ENCODE measurements around the gene STAT4.

Gene STAT4

GRCh38 chr2:191128911-191129304, 21.9 kb downstream of the STAT4 start:
- no peak for DNase-seq

- no peak for DNase-seq
Observed at GRCh38 chr2:191128172-191128910, 22.5 kb downstream of the STAT4 start.

DNA sequence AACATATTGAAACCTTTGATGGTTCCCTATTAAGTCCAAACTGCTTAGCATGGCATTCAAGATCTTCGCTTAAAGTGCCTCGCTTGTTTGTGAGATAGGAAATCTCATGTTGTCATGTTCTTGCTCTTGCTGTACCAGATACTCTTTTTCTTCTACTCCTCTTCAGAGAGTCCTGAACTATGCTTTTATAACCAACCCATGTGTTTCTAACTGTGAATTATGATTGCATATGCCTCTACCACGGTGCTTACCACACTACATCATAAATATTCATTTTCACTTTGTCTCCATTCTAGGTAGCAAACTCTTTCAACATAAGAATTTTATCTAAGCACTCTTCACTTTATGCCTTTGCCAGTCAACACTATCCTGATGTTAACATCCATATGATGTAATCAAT, 23.6 kb downstream of the STAT4 start:
- DNase-seq = no peak

DNA sequence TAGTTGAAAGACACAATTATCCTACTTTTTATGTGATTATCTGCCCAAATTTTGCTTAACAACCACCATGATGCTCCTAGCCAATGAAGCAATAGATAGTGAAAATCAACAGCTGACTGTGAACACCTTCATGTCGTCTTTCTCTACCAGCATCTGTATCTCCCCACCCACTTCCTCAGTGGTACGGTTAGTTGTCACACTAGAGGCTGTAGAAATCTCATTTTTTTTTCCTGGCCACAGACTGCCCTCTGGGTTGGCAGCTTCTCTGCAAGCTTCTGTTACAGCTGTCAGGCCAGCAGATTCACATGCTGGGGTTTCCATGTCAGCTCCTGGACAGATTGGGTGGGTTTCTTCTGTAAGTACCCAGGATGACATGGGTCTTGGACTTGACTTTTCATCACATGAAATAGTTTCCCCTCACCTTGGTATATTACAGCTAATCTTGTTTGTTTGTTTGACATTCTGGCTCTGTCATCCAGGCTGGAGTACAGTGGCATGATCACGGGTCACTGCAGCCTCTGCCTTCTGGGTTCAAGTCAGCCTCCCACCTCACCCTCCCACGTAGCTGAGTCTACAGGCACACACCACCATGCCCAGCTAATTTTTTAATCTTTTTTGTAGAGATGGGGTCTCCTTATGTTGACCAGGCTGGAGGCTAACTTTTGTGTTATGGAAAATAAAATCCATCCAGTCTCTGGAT, 24.3 kb downstream of the STAT4 start:
- no peak for DNase-seq

- DNase-seq = no peak
Observed at GRCh38 chr2:191125646-191126045, 25.1 kb downstream of the STAT4 start.

- no peak for DNase-seq
Observed at GRCh38 chr2:191122638-191123294, 28.0 kb downstream of the STAT4 start.

GRCh38 chr2:191117341-191117740, 33.5 kb downstream of the STAT4 start:
- DNase-seq = no peak

DNA sequence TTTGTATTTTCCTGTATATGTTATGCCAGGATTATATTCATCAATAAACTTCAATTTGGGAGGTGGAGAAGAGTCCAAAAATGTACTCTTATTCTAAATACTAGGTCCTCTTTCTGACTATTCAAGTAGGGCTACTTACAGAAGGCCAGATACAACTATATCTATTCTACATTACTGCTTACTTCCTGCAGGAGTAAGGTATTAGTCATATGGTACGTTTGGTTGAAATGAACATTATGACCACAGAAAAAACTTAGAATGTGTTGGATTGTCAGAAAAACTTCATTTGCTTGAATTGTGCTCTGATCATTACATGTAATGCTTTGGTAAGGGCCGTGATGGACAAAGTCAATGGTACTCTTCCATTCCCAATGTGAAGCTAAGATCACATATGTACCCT, 35.0 kb downstream of the STAT4 start:
- no peak for DNase-seq

GRCh38 chr2:191115391-191115790, 35.4 kb downstream of the STAT4 start:
- DNase-seq = no peak

DNA sequence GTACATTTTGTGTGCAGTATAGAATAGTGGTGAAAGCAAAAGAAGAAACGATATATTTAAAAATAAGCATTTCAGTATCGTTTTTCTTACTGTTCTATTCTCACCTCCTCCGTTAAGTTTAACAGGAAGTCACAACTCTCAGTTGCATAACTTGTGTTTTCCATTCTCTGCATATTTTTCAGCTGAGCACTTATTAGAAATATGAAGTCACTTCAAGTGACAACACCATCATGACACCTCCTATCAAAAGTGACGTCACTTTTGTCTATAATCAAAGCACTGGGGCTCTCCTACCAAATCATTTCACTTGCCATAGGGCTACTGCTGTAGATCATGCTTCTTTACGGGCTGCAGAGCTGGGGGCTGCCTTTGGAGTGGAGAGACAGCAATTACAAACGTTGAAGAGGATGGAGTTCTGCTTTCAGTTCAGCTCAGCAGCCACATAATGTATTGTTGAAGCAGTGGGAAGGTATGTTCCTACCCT, 36.3 kb downstream of the STAT4 start:
- no peak for DNase-seq

DNA sequence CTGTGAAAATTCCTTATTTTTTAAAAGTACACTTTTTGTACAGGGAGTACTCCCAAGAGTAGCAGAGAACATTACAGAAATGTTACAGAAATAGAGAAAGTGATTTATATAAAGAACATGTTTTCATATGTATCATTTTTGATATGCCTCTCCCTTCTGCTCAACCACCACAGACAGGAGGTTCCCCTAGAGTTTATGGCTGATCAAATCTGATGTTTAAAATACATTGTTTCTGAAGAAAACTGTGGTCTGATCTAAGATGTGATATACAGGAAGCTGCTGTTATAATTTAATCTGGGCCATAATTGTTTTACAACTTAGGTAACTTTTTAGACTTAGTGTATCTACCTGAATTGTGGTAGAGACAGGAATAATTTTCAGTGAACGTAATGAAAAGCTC, 37.0 kb downstream of the STAT4 start:
- no peak for DNase-seq

DNA sequence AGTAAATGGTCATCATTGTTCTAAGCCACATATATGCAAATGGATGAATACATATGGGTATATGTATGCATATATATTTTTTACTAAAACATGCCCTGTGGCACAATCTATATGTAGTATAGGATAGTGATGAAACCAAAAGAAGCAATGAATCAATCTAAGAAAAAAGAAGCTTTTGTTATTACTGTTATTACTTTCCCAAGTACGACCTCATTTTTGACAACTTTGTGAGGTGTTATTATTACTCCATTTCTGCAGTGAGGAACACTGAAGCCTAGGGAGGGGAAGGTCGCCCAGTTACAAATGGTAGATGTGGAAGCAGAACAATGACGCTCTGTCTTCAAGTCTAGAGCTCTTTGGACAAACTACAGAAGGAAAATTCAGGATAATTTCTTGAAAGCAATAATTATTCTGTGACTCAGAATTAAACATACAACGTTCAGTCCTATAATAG, 38.3 kb downstream of the STAT4 start:
- no peak for DNase-seq

- no peak for DNase-seq
Observed at GRCh38 chr2:191109888-191110287, 40.9 kb downstream of the STAT4 start.

DNA sequence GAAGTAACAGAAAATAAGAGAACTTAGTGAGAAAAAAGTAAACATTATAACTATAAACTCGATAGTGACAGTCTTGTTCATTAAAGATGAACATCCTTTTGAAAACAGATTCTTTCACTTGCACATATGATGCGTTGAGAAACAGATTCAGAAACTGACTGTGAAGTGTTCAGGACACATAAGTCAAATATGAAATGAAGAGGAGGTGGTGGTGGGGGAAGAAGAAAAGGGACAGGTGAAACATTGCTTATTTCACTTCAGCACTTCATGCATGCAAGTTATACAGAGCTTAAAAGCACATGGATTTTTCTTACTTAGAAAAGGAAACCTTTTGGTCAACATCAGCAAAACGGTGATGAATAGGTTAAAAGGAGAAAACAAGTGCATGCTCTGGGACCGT, 42.5 kb downstream of the STAT4 start:
- DNase-seq = no peak

- no peak for DNase-seq
Observed at GRCh38 chr2:191105082-191105481, 45.7 kb downstream of the STAT4 start.

GRCh38 chr2:191103774-191104173, 47.0 kb downstream of the STAT4 start:
- no peak for DNase-seq

GRCh38 chr2:191100216-191100615, 50.6 kb downstream of the STAT4 start:
- DNase-seq = no peak

GRCh38 chr2:191087311-191087710, 63.5 kb downstream of the STAT4 start:
- DNase-seq = no peak

DNA sequence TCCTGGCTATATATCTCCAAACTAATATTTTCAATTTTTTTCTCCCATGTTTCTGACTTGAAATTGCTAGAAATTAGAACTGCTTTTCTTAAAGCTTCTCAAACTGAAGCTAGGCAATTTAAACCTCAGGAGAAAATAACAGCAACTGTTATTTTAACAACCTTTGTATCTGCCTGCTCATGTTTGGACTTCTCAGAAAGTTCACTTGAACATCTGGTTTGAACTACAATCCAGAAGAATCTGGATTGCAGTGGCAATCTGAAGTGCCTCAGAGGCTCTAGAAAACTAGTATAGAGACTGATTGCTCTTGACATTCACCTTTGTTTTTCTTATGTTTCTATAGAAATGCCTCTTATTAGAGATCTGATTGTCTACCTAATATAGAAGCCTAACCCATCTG, 64.1 kb downstream of the STAT4 start:
- no peak for DNase-seq

DNA sequence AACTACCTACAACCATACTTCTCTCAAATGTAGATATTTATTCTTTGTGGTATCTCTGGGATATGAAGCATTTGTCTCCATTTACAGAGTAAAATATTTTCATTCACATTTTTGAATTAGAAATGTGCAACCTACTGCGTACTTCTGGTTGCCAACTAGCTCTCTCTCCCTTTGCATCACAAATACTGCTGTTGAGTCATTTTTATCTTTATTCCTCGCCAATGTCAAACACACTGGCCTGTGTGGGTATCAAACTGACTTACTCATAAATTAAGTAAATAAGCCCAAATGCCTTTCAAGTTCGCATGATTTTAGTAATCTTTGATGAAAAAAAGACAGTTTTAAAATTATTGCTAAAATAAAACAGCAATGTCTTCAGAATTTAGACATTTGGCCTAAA, 67.3 kb downstream of the STAT4 start:
- DNase-seq = no peak

DNA sequence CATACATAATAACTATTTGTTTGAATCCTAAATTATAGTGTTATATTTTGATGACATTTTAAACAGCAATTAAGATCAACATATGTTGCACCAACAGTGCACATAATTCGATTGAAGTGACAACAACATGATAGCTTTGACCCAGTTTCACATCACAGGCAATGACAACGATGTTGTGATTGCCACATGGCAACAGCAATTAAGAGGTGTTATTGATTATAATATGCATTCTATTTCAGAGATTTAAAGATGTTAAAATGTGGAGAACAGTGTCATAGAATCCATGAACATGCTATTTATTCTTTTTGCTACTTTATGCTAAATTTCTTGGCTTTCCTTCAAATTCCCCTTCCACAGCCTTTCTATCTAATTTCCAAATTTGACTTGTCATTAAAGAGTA, 68.5 kb downstream of the STAT4 start:
- DNase-seq = no peak

DNA sequence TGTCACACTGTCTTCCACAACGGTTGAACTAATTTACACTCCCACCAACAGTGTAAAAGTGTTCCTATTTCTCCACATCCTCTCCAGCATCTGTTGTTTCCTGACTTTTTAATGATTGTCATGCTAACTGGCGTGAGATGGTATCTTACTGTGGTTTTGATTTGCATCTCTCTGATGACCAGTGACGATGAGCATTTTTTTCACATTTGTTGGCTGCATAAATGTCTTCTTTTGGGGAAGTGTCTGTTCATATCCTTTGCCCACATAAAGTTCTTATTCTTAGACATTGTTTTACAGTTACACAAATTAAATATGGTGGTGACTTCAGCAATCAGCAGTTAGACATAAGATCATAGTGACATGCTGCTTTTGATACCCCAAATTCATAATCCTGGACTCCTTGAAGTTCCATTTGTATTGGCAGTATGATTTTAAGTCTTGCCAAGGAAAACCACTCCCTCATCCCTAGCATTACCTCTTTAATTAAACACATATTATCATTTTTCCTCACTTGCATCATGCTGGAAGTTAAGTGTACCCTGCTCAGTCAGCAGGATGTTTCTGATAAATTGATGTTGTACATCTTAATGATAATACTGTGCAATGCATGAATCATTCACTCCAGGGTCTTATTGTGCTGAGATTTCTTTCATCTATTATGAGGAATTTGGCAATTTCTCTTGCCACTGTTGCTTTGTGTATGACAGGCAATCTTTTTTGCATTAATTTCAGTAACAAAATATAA, 69.2 kb downstream of the STAT4 start:
- no peak for DNase-seq

GRCh38 chr2:191078165-191078867, 72.5 kb downstream of the STAT4 start:
- no peak for DNase-seq
